Activated CD8-positive, alpha-beta T cell treated with anti-CD3 and anti-CD28 coated beads, Interleukin-2, amount 10 ng/mL, durations not matched to agents 7 days and 5 days (primary cell): ENCODE results near the gene MUC5B. TPM values are rescaled to one million over a fixed set of nuclear protein-coding genes. Genes with fewer than 3 reads are reported as not detected.
A peak's percentile ranks its signal among the peaks of the same experiment; 100 is the strongest.

Experiments used
- ATAC-seq: fragments of 150-1000 bp; cut with Tn5 transposase; one replicate; pipeline ENCODE4 v1.10.0; 2021; ENCODE audit warnings: moderate library complexity
- CTCF ChIA-PET: fragments of 350-600 bp; sonication (Branson Sonifier 250); formaldehyde crosslinking; loops from one replicate; lab custom pipeline; 2021; ENCODE audit warnings: antibody characterized with exemption; lab: Charles Lee
- POLR2A ChIA-PET: fragments of 350-600 bp; sonication (Branson Sonifier 250); formaldehyde crosslinking; loops from one replicate; lab custom pipeline; 2021; ENCODE audit warnings: antibody characterized with exemption; lab: Charles Lee
- DNase-seq: peaks from one replicate; pipeline ENCODE4 v3.0.0-alpha.2; 2020
- H3K27ac Mint-ChIP-seq: one replicate; pipeline ENCODE4 v1.8.0; 2021; ENCODE audit warnings: mild to moderate bottlenecking, mixed read lengths
- H3K27me3 Mint-ChIP-seq: one replicate; pipeline ENCODE4 v1.8.0; 2021; ENCODE audit warnings: low read depth, mixed read lengths
- H3K36me3 Mint-ChIP-seq: one replicate; pipeline ENCODE4 v1.8.0; 2021; ENCODE audit warnings: low read depth, mixed read lengths
- H3K4me1 Mint-ChIP-seq: one replicate; pipeline ENCODE4 v1.8.0; 2021; ENCODE audit warnings: low read depth, mixed read lengths
- H3K4me3 Mint-ChIP-seq: one replicate; pipeline ENCODE4 v1.8.0; 2021; ENCODE audit warnings: mild to moderate bottlenecking, mixed read lengths
- H3K9me3 Mint-ChIP-seq: one replicate; pipeline ENCODE4 v1.8.0; 2022; ENCODE audit warnings: mixed read lengths; ENCODE audit not compliant: insufficient read depth
- total RNA-seq, 2 experiments: library from RNA; stranded (reverse); gene quantifications; one replicate each; pipeline ENCODE4 v1.2.3, GENCODE V29; 2021

MUC5B gene
- total RNA-seq, 2 experiments from 2014 or later, result not detected

DNA sequence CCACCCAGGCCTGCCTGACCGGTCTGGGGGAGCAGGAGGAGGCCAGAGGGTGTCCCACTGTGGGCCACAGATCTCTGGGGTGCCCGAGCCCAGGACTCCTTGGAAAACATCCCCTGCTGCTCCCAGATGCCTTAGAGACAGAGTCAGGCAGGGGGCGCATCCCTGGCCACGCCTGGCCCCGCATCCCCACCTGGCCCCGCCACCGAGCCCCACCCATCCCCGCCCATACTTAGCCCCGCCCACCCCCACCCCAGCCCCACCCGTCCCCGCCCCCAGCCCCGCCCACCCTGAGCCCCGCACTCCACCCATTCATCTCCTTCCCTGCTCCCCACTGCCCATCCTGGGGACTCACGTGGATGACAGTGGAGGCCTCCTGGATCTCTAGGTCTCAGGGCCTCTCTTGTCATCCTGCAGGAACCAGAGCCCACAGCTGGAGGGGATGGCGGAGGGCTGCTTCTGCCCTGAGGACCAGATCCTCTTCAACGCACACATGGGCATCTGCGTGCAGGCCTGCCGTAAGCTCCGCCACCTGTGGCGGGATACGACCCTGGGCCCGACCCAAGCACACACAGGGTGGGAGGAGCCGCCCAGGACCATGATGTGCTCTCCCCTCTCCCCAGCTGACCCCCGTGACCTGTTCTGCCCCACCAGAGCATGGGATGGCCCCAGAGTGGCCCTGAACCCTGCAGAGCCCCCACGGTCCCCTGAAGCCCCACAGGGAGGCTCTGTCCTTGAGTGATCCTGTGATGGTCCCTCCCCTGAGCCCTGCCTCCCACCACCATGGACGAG is 33.6 kb downstream of the MUC5B start:
- no peak overlapping the region for H3K27ac Mint-ChIP-seq
- ChIA-PET CTCF (no interaction called here), POLR2A (no interaction called here)
- H3K36me3 Mint-ChIP-seq, result no peaks in the 10 kb centered on the region
- H3K27me3 Mint-ChIP-seq, result no peaks in the 10 kb centered on the region
- H3K4me3 Mint-ChIP-seq, result no peak overlapping the region
- ATAC-seq (no peak), DNase-seq (no peak)
- no peaks in the 10 kb centered on the region for H3K9me3 Mint-ChIP-seq
- no peaks in the 10 kb centered on the region for H3K4me1 Mint-ChIP-seq

DNA sequence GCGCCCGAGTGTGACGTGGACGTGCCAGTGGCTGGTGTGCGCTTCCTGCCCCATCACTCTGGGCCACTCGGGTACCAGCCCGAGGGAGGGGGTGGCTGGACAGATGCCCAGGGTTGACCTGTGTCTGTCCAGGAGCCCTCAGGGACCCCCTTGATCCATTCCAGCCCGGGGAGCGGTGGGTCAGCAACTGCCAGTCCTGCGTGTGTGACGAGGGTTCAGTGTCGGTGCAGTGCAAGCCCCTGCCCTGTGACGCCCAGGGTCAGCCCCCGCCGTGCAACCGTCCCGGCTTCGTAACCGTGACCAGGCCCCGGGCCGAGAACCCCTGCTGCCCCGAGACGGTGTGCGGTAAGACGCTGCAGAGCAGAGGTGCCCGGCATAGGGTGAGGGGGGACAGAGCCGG is 34.5 kb downstream of the MUC5B start:
- Mint-ChIP-seq H3K36me3 (no peaks in the 10 kb centered on the region), H3K27ac (no peak overlapping the region), H3K4me3 (no peak overlapping the region), H3K4me1 (no peaks in the 10 kb centered on the region), H3K27me3 (no peaks in the 10 kb centered on the region), H3K9me3 (no peaks in the 10 kb centered on the region)
- ChIA-PET POLR2A (no interaction called here), CTCF (no interaction called here)
- ATAC-seq (no peak), DNase-seq (no peak)

DNA sequence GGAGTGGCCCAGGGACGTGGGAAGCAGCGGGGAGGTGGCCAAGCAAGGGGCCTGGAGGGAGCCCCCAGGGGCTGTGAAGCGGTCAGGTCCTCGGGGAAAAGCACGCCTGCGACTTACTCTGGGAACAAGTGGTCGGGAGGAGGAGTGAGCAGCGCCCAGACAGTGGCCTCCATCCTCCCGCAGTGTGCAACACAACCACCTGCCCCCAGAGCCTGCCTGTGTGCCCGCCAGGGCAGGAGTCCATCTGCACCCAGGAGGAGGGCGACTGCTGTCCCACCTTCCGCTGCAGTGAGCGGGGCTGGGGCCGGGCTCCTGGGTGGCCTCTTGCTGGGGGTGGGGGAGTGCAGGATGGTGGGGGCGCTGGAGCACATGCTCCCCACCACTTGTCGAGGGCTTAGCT is 35.0 kb downstream of the MUC5B start:
- ChIA-PET POLR2A (interaction anchor here (0.8 kb wide), 1 partner anchor 10 kb away, joined by 3 read pairs; no protein-coding TSS in a partner anchor), CTCF (no interaction called here)
- peaks cover 4% of the 10 kb centered on the region for H3K4me1 Mint-ChIP-seq
- no peak overlapping the region for H3K27ac Mint-ChIP-seq
- no peaks in the 10 kb centered on the region for H3K36me3 Mint-ChIP-seq
- no peak overlapping the region for H3K4me3 Mint-ChIP-seq
- no peaks in the 10 kb centered on the region for H3K27me3 Mint-ChIP-seq
- ATAC-seq (no peak), DNase-seq (no peak)
- H3K9me3 Mint-ChIP-seq, result no peaks in the 10 kb centered on the region

DNA sequence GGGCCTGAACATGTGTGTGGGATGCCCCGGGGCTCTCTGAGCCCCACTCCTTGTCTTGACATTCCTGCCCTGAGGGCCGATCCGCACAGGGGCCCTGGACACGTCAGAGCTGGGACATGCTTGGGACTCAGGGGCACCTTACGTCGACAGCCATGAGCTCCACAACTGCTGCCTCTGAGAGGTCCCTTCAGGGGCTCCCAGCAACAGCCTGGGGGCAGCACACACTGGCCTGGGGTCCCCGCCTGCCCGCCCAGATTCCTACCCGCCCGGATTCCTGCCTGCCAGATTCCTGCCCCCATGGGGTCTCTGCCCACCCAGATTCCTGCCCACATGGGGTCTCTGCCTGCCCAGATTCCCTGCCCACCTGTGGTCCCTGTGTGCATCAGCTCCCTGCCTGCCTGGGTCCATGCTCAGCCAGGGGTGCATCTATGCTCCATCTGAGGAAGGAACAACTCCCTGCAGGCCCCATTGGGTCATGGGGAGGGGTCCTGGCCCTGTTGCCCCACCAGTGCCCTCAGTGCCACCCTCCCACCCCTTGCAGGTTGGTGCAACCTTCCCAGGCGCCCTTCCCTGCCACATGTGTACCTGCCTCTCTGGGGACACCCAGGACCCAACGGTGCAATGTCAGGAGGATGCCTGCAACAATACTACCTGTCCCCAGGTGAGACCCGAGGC is 35.7 kb downstream of the MUC5B start:
- DNase-seq, result no peak
- POLR2A ChIA-PET, result interaction anchor here (0.8 kb wide), 1 partner anchor 10 kb away, joined by 3 read pairs; no protein-coding TSS in a partner anchor
- Mint-ChIP-seq H3K9me3 (no peaks in the 10 kb centered on the region), H3K36me3 (no peaks in the 10 kb centered on the region), H3K27ac (no peak overlapping the region), H3K4me3 (no peak overlapping the region), H3K27me3 (no peaks in the 10 kb centered on the region), H3K4me1 (peaks cover 9% of the 10 kb centered on the region)
- no peak for ATAC-seq
- CTCF ChIA-PET, result no interaction called here

DNA sequence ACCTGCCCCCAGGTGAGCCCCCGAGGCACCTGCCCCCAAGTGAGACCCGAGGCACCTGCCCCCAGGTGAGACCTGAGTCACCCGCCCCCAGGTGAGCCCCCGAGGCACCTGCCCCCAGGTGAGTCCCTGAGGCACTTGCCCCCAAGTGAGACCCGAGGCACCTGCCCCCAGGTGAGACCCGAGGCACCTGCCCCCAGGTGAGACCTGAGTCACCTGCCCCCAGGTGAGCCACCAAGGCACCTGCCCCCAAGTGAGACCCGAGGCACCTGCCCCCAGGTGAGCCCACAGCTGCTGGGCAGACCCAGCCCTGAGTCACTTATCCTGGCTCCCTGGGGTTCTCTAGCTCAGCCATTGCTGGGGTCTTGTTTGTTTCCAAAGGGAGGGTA is 36.2 kb downstream of the MUC5B start:
- Mint-ChIP-seq H3K27ac (no peak overlapping the region), H3K36me3 (no peaks in the 10 kb centered on the region), H3K27me3 (no peaks in the 10 kb centered on the region), H3K9me3 (no peaks in the 10 kb centered on the region), H3K4me3 (no peak overlapping the region), H3K4me1 (peaks cover 10% of the 10 kb centered on the region)
- ChIA-PET POLR2A (no interaction called here), CTCF (no interaction called here)
- no peak for DNase-seq
- no peak for ATAC-seq

DNA sequence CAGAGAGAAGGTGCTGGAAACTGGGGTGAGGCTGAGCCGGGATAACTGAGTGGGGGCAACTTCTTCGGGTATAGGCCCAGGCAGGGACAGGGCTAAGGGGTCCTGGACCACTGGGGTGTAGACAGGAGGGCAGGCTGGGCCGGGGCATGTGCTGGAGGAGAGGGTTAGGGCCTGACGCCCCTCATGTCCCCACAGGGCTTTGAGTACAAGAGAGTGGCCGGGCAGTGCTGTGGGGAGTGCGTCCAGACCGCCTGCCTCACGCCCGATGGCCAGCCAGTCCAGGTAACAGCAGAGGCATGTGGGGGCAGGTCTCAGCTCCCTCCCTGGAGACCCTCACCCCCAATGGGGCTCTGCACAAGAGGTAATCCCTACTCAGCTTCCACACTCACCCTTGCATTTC is 36.7 kb downstream of the MUC5B start:
- H3K4me1 Mint-ChIP-seq, result peaks cover 15% of the 10 kb centered on the region
- ChIA-PET POLR2A (no interaction called here), CTCF (no interaction called here)
- peaks cover 2% of the 10 kb centered on the region for H3K36me3 Mint-ChIP-seq
- no peak overlapping the region for H3K27ac Mint-ChIP-seq
- peaks cover 2% of the 10 kb centered on the region for H3K9me3 Mint-ChIP-seq
- H3K27me3 Mint-ChIP-seq, result no peaks in the 10 kb centered on the region
- H3K4me3 Mint-ChIP-seq, result no peak overlapping the region
- ATAC-seq, result no peak
- no peak for DNase-seq

DNA sequence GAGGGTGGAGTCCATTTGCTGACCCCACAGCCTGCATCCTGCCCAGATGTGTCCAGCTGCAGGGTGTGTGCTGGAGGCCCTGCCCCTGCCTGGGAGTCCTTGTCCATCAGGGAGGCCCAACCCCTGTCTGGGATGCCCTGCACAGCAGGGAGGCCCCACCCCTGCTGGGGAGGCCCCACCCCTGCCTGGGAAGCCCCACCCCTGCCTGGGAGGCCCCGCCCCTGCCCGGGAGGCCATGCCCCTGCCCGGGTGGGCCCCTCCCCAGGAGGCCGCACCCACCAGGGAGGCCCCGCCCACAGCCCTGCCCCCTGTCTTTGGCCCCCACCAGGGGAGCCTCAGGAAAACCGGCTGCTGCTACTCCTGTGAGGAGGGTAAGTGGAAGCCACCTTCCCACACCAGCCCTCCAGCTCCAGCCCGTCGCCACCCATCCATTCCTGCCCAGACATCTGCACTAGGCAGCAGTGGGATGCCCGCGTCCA is 37.2 kb downstream of the MUC5B start:
- ChIA-PET CTCF (no interaction called here), POLR2A (no interaction called here)
- Mint-ChIP-seq H3K36me3 (peaks cover 6% of the 10 kb centered on the region), H3K4me3 (no peak overlapping the region), H3K4me1 (peaks cover 16% of the 10 kb centered on the region), H3K9me3 (peaks cover 3% of the 10 kb centered on the region), H3K27me3 (no peaks in the 10 kb centered on the region), H3K27ac (no peak overlapping the region)
- DNase-seq (peak; percentile 37), ATAC-seq (peak; percentile 43)

DNA sequence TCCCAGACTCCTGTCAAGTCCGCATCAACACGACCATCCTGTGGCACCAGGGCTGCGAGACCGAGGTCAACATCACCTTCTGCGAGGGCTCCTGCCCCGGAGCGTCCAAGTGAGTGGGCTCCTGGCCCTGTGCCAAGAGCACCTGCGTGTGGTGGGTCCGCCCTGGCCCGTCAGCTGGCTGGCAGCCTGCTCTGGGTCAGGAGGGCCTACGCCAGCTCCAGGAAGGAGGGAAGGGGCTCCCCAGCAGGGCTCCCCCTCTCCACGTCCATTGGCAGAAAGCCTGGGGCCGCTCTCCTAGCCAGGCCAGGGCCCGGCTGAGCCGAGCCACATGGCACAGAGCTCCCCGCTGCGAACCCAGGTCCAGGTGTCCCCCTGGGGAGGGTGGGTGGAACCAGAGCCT is 37.8 kb downstream of the MUC5B start:
- ATAC-seq (no peak), DNase-seq (no peak)
- Mint-ChIP-seq H3K36me3 (peaks cover 6% of the 10 kb centered on the region), H3K9me3 (peaks cover 3% of the 10 kb centered on the region), H3K27ac (no peak overlapping the region), H3K4me1 (peaks cover 16% of the 10 kb centered on the region), H3K4me3 (no peak overlapping the region), H3K27me3 (no peaks in the 10 kb centered on the region)
- CTCF ChIA-PET, result no interaction called here
- POLR2A ChIA-PET, result no interaction called here

DNA sequence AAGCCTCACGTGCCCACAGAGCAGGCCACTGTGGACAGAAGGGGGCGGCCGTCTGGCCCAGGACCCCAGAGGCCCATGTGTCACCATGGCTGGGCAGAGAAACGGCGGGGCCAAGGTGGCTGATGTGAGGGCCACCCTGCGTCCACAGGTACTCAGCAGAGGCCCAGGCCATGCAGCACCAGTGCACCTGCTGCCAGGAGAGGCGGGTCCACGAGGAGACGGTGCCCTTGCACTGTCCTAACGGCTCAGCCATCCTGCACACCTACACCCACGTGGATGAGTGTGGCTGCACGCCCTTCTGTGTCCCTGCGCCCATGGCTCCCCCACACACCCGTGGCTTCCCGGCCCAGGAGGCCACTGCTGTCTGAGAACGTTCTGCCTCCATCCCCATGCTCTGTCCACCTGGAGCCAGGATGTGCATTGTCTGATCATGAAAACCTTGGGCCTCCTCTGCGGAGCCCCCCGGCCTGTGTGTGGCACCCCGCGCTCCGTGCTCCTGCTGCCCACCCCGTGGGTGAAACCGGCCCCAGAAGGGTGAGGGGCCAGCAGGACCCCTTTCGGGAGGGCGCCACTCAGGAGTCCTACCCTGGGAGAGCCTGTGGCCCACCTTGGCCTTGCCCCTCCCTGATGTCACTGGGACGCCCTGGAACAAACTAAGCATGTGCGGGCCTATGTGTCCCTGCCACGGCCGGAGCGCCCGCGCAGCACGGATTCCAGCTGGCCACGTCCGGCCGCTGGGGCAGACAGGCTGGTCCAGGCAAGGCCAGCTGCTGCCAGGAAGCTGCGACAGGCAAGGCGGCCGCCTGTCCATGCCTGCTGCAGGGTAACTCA is 38.6 kb downstream of the MUC5B start:
- CTCF ChIA-PET, result interaction anchor here (1.5 kb wide), 1 partner anchor 313 kb away, joined by 9 read pairs; no protein-coding TSS in a partner anchor
- H3K27ac Mint-ChIP-seq, result peak overlapping the region; percentile 92
- peak overlapping the region; percentile 74 for H3K4me3 Mint-ChIP-seq
- peaks cover 16% of the 10 kb centered on the region for H3K4me1 Mint-ChIP-seq
- H3K9me3 Mint-ChIP-seq, result peaks cover 3% of the 10 kb centered on the region
- no peak for DNase-seq
- peaks cover 6% of the 10 kb centered on the region for H3K36me3 Mint-ChIP-seq
- ATAC-seq, result no peak
- POLR2A ChIA-PET, result interaction anchor here (1.2 to 2.0 kb wide), 2 partner anchors 13 to 48 kb away, joined by 4 to 12 read pairs; partner anchors contain the start of gene TOLLIP
- H3K27me3 Mint-ChIP-seq, result no peaks in the 10 kb centered on the region

DNA sequence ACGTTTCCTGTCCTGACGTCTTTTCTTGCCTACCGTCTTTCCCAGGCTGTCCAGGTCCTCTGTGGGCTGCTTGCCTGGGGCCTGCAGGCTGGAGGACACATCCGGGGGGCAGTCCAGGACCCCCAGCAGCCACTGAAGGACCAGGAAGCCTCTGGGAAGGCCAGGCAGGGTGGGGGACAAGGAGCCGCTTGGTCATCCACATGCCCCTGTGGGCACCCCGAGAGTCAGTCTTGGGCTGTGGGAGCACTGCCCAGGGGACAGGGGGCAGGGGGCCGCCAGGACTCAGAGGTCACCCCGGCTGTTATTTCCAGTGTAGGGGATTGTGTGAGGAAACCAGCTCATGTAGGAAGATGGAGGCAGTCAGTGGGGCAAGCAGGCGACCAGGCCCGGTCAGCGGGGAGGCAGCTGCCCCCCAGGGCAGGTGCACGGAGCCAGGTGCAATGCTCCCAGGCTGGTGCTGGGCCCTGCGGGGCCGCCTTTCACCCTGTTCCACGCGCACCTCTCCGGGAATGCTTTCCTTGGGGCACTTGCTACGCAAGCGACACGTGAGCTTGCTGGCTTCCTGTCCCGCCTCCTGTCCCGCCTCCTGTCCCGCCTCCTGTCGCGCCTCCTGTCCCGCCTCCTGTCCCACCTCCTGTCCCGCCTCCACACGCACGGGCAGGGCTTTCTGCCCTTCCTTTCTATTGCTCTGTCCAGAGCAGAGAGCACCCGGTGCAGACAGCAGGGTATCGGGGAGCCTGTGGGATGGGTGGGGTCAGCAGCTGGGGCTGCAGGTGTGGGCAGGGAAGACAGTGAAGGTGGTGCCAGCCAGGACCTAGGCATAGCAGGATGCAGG is 39.5 kb downstream of the MUC5B start:
- POLR2A ChIA-PET, result interaction anchor here (0.8 to 2.0 kb wide), 4 partner anchors 12 to 644 kb away, joined by 4 to 12 read pairs (median 8); partner anchors contain the start of gene TOLLIP

More for the DNA sequence above, 39.5 kb downstream of the MUC5B start:
- CTCF ChIA-PET, result interaction anchor here (0.9 to 1.5 kb wide), 3 partner anchors 49 to 432 kb away, joined by 3 to 9 read pairs (median 3); no protein-coding TSS in a partner anchor
- no peaks in the 10 kb centered on the region for H3K27me3 Mint-ChIP-seq
- H3K4me3 Mint-ChIP-seq, result peak overlapping the region; percentile 74
- peaks cover 3% of the 10 kb centered on the region for H3K9me3 Mint-ChIP-seq
- peak; percentile 93 for ATAC-seq
- peak overlapping the region; percentile 92 for H3K27ac Mint-ChIP-seq
- peaks cover 18% of the 10 kb centered on the region for H3K4me1 Mint-ChIP-seq
- H3K36me3 Mint-ChIP-seq, result peaks cover 6% of the 10 kb centered on the region
- DNase-seq, result peak; percentile 92
